Measurements from ENCODE around the gene LRRC26.

LRRC26 gene, protein sequence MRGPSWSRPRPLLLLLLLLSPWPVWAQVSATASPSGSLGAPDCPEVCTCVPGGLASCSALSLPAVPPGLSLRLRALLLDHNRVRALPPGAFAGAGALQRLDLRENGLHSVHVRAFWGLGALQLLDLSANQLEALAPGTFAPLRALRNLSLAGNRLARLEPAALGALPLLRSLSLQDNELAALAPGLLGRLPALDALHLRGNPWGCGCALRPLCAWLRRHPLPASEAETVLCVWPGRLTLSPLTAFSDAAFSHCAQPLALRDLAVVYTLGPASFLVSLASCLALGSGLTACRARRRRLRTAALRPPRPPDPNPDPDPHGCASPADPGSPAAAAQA

DNA sequence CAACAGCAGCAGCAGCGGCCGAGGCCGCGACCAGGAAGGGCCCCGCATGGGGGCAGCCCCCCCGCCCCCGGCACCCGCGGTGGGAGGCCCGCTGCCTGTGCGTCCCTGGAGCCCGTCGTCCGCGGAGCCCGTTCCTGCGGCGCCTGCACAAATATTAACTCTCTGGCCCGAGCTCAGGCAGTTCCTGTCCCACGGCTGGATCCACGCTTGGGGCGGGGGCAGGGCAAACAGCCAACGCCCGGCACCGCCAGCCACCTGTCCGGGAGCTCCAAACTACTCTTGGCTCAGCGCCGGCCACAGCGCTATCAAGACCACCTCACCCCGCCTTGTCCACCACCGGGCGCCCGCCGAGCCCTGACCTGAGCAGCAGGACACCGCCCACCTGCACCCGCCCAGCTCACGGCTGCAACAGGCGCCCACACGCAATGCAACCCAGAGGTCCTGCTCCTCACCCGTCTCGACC is at the start of gene LRRC26:
LRRC26 (minus strand) TSS at position 156 of the 463 bp plus-strand sequence; CDS start at position 48, 108 bp downstream.
- TF ChIP-seq, protein P1, sequence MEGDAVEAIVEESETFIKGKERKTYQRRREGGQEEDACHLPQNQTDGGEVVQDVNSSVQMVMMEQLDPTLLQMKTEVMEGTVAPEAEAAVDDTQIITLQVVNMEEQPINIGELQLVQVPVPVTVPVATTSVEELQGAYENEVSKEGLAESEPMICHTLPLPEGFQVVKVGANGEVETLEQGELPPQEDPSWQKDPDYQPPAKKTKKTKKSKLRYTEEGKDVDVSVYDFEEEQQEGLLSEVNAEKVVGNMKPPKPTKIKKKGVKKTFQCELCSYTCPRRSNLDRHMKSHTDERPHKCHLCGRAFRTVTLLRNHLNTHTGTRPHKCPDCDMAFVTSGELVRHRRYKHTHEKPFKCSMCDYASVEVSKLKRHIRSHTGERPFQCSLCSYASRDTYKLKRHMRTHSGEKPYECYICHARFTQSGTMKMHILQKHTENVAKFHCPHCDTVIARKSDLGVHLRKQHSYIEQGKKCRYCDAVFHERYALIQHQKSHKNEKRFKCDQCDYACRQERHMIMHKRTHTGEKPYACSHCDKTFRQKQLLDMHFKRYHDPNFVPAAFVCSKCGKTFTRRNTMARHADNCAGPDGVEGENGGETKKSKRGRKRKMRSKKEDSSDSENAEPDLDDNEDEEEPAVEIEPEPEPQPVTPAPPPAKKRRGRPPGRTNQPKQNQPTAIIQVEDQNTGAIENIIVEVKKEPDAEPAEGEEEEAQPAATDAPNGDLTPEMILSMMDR (IDR thresholded peaks at IDR 0.05; ENCODE audit: insufficient read depth, missing control alignments) = no peak
- FAIRE-seq (no peak), DNase-seq (ENCODE audit: insufficient read length, low spot score) (no peak)

- FAIRE-seq (no peak), DNase-seq (ENCODE audit: insufficient read length, low spot score) (no peak)
- TF ChIP-seq, protein P1 (IDR thresholded peaks at IDR 0.05; ENCODE audit: insufficient read depth, missing control alignments) = no peak
These were observed 49.0 kb upstream of the LRRC26 start for GRCh38 chr9:137218754-137219271.

GRCh38 chr9:137218212-137218753 is 48.4 kb upstream of the LRRC26 start:
- FAIRE-seq = no peak
- TF ChIP-seq, protein P1 (IDR thresholded peaks at IDR 0.05; ENCODE audit: insufficient read depth, missing control alignments) = no peak
- DNase-seq (ENCODE audit: insufficient read length, low spot score) = no peak

DNA sequence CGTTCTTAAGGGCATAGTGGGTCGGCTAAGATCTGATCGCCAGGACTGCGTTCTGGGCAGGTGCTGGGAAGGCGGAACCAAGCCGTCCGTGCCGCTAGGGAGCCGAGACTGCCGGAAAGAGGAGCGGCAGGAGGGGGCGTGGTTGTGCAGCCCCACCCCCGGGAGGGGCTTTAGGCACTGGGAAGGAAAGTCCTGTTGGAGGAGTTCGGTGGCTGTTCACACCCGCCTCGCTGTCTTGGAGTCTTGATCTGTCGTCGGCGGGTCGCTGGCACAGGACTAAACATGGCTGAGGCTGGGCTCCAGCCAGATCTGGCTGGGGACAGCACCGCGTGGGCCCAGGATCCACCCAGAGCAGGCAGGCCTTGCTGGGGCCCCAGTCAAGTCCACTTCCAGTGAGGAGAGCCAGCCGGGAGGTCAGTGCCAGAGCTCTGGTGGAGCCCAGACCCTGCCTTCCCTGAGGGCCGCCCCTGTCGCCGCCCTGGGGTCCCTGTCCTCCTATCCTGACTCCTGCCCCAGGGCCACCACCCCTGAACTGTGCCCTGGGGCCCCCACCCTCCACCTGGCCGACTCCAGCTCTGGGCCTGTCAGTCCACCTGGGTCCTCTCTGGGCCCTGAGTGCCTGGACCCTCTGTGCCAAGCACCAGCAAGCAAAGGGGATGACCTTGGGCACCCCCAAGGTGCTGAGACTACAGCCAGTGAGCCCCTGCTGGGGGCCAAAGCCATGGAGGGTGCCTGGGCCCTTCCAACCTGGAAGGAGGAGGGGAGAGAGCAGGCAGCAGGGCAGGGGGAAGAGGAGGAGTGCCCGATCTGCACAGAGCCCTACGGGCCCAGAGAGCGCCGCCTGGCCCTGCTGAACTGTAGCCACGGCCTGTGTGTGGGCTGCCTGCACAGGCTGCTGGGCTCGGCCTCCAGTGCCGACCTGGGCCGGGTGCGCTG is 47.7 kb upstream of the LRRC26 start:
- TF ChIP-seq, protein P1 (IDR thresholded peaks at IDR 0.05; ENCODE audit: insufficient read depth, missing control alignments) = no peak
- FAIRE-seq = no peak

GRCh38 chr9:137216188-137216965 is 46.5 kb upstream of the LRRC26 start:
- TF ChIP-seq, protein P1 (IDR thresholded peaks at IDR 0.05; ENCODE audit: insufficient read depth, missing control alignments) = no peak
- FAIRE-seq (no peak), DNase-seq (ENCODE audit: insufficient read length, low spot score) (no peak)

More for the DNA sequence above, 47.7 kb upstream of the LRRC26 start:
- DNase-seq (ENCODE audit: insufficient read length, low spot score) = no peak

DNA sequence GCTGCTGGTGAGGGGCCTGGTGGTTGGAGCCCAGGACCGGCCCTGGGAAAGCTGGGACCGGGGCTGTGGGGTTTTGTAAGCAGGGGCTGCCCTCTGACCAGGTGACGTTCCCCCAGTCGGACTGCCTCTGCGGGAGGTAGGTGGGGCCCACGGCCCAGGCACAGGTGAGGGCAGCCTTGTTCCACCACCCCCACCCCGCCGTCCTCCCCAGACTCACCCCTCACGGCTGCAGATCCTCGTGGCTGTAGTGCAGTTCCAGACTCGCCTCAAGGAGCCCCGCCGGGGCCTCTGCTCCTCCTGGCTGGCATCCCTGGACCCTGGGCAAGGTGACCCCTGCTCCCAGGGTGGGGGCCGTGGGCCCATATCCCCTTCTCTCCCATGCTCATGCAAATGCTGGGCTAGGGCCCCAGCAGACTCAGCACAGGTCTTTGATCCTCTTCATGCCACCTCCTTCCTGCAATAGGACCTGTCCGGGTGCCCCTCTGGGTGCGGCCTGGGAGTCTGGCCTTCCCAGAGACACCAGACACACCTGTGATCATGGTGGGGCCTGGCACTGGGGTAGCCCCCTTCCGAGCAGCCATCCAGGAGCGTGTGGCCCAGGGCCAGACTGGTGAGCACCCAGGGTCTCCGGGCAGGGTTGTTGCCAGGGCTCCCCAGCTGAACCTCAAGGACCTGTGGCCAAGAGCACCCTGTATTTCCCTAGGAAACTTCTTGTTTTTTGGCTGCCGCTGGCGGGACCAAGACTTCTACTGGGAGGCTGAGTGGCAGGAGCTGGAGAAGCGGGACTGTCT is 45.5 kb upstream of the LRRC26 start:
- DNase-seq (ENCODE audit: insufficient read length, low spot score) = no peak
- no peak for FAIRE-seq
- TF ChIP-seq, protein P1 (IDR thresholded peaks at IDR 0.05; ENCODE audit: insufficient read depth, missing control alignments) = no peak
